Measurements from ENCODE around the gene HSDL2.

The HSDL2 gene

DNA sequence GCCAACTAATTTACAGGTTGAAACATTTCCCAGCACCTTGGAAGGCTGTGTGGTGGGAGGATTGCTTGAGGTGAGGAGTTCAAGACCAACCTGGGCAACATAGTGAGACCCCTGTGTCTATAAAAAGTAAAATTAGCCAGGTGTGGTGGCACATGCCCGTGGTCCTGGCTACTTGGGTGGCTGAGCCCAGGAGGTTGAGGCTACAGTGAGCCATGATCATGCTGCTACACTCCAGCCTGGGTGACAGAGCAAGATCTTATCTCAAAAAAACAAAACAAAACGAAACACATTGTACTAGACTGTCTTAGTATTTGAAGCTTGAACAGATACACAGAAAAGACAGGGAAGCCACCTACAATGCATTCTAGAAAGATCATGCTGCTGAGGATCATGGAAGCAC, 2.8 kb upstream of the HSDL2 start:
- H2BK120ac ChIP-seq (ENCODE audit: low read depth, low read length) = no peak overlapping the region
- H3K27me3 ChIP-seq (ENCODE audit: insufficient read depth, low read length, poor library complexity) = no peaks in the 10 kb centered on the region
- no peak overlapping the region for H3K4me2 ChIP-seq (ENCODE audit: low read length)
- H2BK15ac ChIP-seq (replicated peaks; ENCODE audit: low read depth) = no peak overlapping the region
- H3K56ac ChIP-seq (ENCODE audit: low read length) = no peak overlapping the region
- no CpG with 5 or more reads among the region's 2 CpGs for WGBS (ENCODE audit: extremely low coverage, insufficient coverage, low lambda C conversion rate)
- no peak overlapping the region for H3K23ac ChIP-seq (ENCODE audit: low read length)
- no peak overlapping the region for H3K4me3 ChIP-seq (ENCODE audit: low read length)
- H4K8ac ChIP-seq (ENCODE audit: low read depth, low read length) = no peak overlapping the region
- no peak overlapping the region for H2BK5ac ChIP-seq (ENCODE audit: low read length)
- H3K27ac ChIP-seq (ENCODE audit: low read depth, low read length) = no peak overlapping the region
- H3K18ac ChIP-seq (ENCODE audit: low read length) = no peak overlapping the region
- no peaks in the 10 kb centered on the region for H3K36me3 ChIP-seq (ENCODE audit: control insufficient read depth, insufficient read depth, low read length)
- H3K79me2 ChIP-seq (ENCODE audit: control insufficient read depth, insufficient read depth, low read length) = no peaks in the 10 kb centered on the region
- no peak overlapping the region for H4K5ac ChIP-seq (ENCODE audit: low read length)
- H3K4ac ChIP-seq (ENCODE audit: low read depth, low read length) = no peak overlapping the region
- H2AK5ac ChIP-seq (ENCODE audit: low read length) = no peak overlapping the region
- no peaks in the 10 kb centered on the region for H3K4me1 ChIP-seq (ENCODE audit: control insufficient read depth, low read depth, low read length)
- no peak overlapping the region for H3K9ac ChIP-seq (ENCODE audit: low read length)
- no peak for DNase-seq
- H3K79me1 ChIP-seq (ENCODE audit: low read length) = no peaks in the 10 kb centered on the region

DNA sequence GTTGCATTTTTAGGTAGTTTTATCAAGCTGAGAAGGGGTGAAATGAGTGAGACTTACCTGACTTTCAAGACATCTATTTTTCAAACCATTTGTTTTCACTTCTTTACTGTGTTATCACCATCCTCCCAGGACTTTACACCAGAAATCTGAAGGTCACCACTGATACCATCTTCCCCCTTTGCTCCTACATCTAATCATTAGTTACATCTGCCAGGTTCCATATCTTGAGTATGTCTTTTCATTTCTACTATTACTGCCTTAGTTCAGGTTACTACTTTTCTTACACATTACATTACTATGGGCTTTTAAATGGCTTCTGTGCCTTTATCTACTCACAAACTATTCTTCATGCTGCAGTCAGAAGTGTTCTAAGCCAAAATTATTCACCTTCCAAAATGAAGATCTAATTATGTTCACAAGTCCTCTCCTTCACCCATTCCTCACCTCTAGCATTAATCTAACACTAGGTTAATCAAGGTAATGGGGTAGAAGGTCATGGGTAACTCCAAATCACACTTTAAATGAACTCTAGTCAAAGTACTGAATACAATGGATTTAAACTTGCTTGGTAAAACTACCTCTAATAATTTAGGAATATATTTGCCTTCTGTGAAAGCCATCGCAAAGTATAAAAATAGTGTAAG, 2.1 kb upstream of the HSDL2 start:
- H3K79me2 ChIP-seq (ENCODE audit: control insufficient read depth, insufficient read depth, low read length) = no peaks in the 10 kb centered on the region
- H3K4ac ChIP-seq (ENCODE audit: low read depth, low read length) = no peak overlapping the region
- no peak overlapping the region for H2BK120ac ChIP-seq (ENCODE audit: low read depth, low read length)
- no peak overlapping the region for H3K56ac ChIP-seq (ENCODE audit: low read length)
- no peak overlapping the region for H4K8ac ChIP-seq (ENCODE audit: low read depth, low read length)
- no peaks in the 10 kb centered on the region for H3K4me1 ChIP-seq (ENCODE audit: control insufficient read depth, low read depth, low read length)
- no peak overlapping the region for H3K18ac ChIP-seq (ENCODE audit: low read length)
- no peaks in the 10 kb centered on the region for H3K79me1 ChIP-seq (ENCODE audit: low read length)
- no peaks in the 10 kb centered on the region for H3K36me3 ChIP-seq (ENCODE audit: control insufficient read depth, insufficient read depth, low read length)
- H4K5ac ChIP-seq (ENCODE audit: low read length) = no peak overlapping the region
- H3K9ac ChIP-seq (ENCODE audit: low read length) = no peak overlapping the region
- no peak overlapping the region for H3K27ac ChIP-seq (ENCODE audit: low read depth, low read length)
- H3K4me2 ChIP-seq (ENCODE audit: low read length) = no peak overlapping the region
- no peak overlapping the region for H3K23ac ChIP-seq (ENCODE audit: low read length)
- H2BK15ac ChIP-seq (replicated peaks; ENCODE audit: low read depth) = no peak overlapping the region
- WGBS (ENCODE audit: extremely low coverage, insufficient coverage, low lambda C conversion rate) = no CpG with 5 or more reads among the region's 1 CpG
- H3K4me3 ChIP-seq (ENCODE audit: low read length) = no peak overlapping the region
- H2BK5ac ChIP-seq (ENCODE audit: low read length) = no peak overlapping the region
- no peak for DNase-seq
- H3K27me3 ChIP-seq (ENCODE audit: insufficient read depth, low read length, poor library complexity) = no peaks in the 10 kb centered on the region
- H2AK5ac ChIP-seq (ENCODE audit: low read length) = no peak overlapping the region

DNA sequence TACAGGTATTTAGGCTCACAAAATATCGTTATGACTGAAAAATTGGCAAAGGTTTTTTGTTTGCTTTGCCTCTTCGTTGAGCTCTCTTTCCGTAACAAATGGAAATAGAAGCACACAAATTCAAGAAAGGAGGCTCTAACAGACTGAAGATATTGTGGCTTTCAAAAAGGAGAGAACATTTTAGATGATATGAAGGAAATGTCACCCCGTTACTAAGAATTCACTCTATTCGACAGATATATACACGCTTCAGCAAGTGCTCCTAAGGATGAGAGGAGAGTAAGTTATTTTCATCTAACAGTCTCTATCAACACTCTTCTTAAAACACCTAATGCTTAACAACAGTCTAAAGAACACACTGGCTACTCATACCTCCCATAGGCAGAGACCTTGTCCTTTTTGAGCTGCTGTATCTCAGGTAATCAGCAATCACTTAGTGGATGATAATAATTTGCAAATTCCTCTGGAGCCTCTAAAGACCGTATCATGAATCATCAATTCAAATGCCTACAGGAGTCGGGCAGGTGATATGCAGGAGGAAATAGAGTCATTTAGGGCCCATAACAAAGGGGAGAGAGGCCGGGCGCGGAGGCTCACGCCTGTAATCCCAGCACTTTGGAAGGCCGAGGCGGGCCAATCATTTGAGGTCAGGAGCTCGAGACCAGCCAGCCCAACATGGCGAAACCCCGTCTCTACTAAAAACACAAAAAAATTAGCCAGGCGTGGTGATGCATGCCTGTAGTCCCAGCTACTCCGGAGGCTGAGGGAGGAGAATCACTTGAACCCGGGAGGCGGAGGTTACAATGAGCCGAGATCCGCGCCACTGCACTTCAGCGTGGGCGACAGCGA, 1.4 kb upstream of the HSDL2 start:
- DNase-seq = peak; percentile 75
- Histone ChIP-seq H3K36me3 (ENCODE audit: control insufficient read depth, insufficient read depth, low read length) (no peaks in the 10 kb centered on the region), H4K5ac (ENCODE audit: low read length) (no peak overlapping the region), H4K8ac (ENCODE audit: low read depth, low read length) (no peak overlapping the region), H2BK5ac (ENCODE audit: low read length) (no peak overlapping the region), H3K23ac (ENCODE audit: low read length) (no peak overlapping the region), H2BK15ac (replicated peaks; ENCODE audit: low read depth) (no peak overlapping the region), H2AK5ac (ENCODE audit: low read length) (no peak overlapping the region), H2BK120ac (ENCODE audit: low read depth, low read length) (no peak overlapping the region), H3K4ac (ENCODE audit: low read depth, low read length) (no peak overlapping the region), H3K27me3 (ENCODE audit: insufficient read depth, low read length, poor library complexity) (no peaks in the 10 kb centered on the region), H3K4me2 (ENCODE audit: low read length) (peak overlapping the region; percentile 84), H3K56ac (ENCODE audit: low read length) (peak overlapping the region; percentile 97), H3K4me1 (ENCODE audit: control insufficient read depth, low read depth, low read length) (no peaks in the 10 kb centered on the region), H3K27ac (ENCODE audit: low read depth, low read length) (no peak overlapping the region), H3K18ac (ENCODE audit: low read length) (no peak overlapping the region), H3K4me3 (ENCODE audit: low read length) (no peak overlapping the region), H3K79me2 (ENCODE audit: control insufficient read depth, insufficient read depth, low read length) (no peaks in the 10 kb centered on the region), H3K79me1 (ENCODE audit: low read length) (no peaks in the 10 kb centered on the region), H3K9ac (ENCODE audit: low read length) (peak overlapping the region; percentile 95)
- WGBS (ENCODE audit: extremely low coverage, insufficient coverage, low lambda C conversion rate) = no CpG with 5 or more reads among the region's 27 CpGs

DNA sequence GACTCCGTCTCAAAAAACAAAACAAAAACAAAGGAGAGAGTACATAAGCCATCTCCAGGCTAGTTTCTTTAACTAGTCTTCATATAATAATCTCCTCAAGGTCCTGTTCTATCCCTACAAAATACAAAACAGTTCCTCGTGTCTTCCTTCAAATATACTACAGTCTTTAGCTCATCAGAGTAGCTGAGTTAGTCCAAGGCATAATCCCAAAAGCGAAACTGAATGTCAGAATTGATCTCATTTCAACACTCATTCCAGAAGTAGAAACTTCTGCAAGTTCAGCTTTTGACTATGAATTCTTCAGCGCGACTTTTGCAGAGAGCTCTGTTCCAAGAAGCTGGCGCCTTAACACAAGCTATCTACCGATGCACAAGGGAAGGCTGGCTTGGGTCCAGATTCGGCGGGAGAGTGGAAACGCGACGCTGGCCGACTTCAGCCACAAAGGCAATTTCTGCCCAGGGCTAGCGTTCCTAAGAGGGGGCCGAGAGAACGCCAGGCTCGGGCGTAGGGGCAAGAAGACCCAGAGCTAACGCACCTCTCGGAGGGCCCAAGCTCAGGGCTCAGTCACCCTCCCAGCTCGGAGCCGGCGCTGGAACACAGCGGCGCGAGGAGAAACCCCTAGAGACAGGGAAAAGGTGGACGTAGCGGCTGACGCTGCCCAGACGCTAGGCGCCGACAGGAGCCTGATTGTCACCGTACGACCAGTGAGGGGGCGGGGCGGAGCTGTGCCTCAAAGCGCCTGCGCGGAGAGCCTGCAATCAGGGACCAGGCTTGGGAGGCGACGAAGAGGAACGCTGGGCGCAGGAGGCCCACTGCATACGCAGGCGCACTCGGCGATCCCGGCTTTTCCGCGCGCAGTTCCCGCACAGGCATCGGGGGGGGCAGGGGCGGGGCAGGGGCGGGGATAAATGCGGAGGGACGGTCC, 469 bp upstream of the HSDL2 start:
- Histone ChIP-seq H2BK120ac (ENCODE audit: low read depth, low read length) (no peak overlapping the region), H4K5ac (ENCODE audit: low read length) (no peak overlapping the region), H3K4me2 (ENCODE audit: low read length) (peak overlapping the region; percentile 84), H2BK5ac (ENCODE audit: low read length) (peak overlapping the region; percentile 96), H3K79me2 (ENCODE audit: control insufficient read depth, insufficient read depth, low read length) (no peaks in the 10 kb centered on the region), H2AK5ac (ENCODE audit: low read length) (no peak overlapping the region), H3K4me3 (ENCODE audit: low read length) (peak overlapping the region; percentile 67), H3K56ac (ENCODE audit: low read length) (peak overlapping the region; percentile 97), H3K4me1 (ENCODE audit: control insufficient read depth, low read depth, low read length) (no peaks in the 10 kb centered on the region), H3K9ac (ENCODE audit: low read length) (peak overlapping the region; percentile 95), H3K23ac (ENCODE audit: low read length) (peak overlapping the region; percentile 69), H3K79me1 (ENCODE audit: low read length) (no peaks in the 10 kb centered on the region), H3K18ac (ENCODE audit: low read length) (peak overlapping the region; percentile 3), H4K8ac (ENCODE audit: low read depth, low read length) (no peak overlapping the region), H2BK15ac (replicated peaks; ENCODE audit: low read depth) (no peak overlapping the region), H3K27ac (ENCODE audit: low read depth, low read length) (peak overlapping the region; percentile 74), H3K36me3 (ENCODE audit: control insufficient read depth, insufficient read depth, low read length) (no peaks in the 10 kb centered on the region), H3K27me3 (ENCODE audit: insufficient read depth, low read length, poor library complexity) (no peaks in the 10 kb centered on the region), H3K4ac (ENCODE audit: low read depth, low read length) (peak overlapping the region; percentile 62)
- no CpG with 5 or more reads among the region's 57 CpGs for WGBS (ENCODE audit: extremely low coverage, insufficient coverage, low lambda C conversion rate)
- DNase-seq = peak; percentile 99

DNA sequence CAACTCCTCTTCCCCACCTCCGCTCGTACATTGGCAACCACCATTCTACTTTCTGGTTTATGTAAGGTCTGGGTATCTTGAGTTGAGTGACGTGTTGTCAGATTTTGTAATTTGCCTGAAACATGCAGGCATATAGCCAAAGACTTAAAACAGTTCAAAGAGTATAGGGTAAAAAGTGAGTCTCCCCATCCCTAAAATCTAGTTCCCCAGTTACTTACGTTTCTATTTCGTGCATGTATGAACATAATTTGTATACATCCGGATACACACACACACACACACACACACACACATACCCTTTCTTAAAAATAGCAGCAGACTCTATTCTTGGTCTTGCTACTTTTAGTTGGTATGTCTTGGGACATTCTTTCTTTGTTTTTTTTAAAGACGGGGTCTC, 915 bp downstream of the HSDL2 start:
- Histone ChIP-seq H3K79me1 (ENCODE audit: low read length) (no peaks in the 10 kb centered on the region), H2BK15ac (replicated peaks; ENCODE audit: low read depth) (no peak overlapping the region), H3K23ac (ENCODE audit: low read length) (no peak overlapping the region), H3K18ac (ENCODE audit: low read length) (no peak overlapping the region), H3K27ac (ENCODE audit: low read depth, low read length) (no peak overlapping the region), H3K4me2 (ENCODE audit: low read length) (peak overlapping the region; percentile 39), H3K56ac (ENCODE audit: low read length) (peak overlapping the region; percentile 72), H3K4me1 (ENCODE audit: control insufficient read depth, low read depth, low read length) (no peaks in the 10 kb centered on the region), H4K8ac (ENCODE audit: low read depth, low read length) (no peak overlapping the region), H2BK5ac (ENCODE audit: low read length) (no peak overlapping the region), H3K4ac (ENCODE audit: low read depth, low read length) (no peak overlapping the region), H2BK120ac (ENCODE audit: low read depth, low read length) (no peak overlapping the region), H3K9ac (ENCODE audit: low read length) (peak overlapping the region; percentile 62), H3K27me3 (ENCODE audit: insufficient read depth, low read length, poor library complexity) (no peaks in the 10 kb centered on the region), H3K79me2 (ENCODE audit: control insufficient read depth, insufficient read depth, low read length) (no peaks in the 10 kb centered on the region), H4K5ac (ENCODE audit: low read length) (no peak overlapping the region), H3K4me3 (ENCODE audit: low read length) (no peak overlapping the region), H2AK5ac (ENCODE audit: low read length) (no peak overlapping the region), H3K36me3 (ENCODE audit: control insufficient read depth, insufficient read depth, low read length) (no peaks in the 10 kb centered on the region)
- WGBS (ENCODE audit: extremely low coverage, insufficient coverage, low lambda C conversion rate) = no CpG with 5 or more reads among the region's 7 CpGs
- peak; percentile 9 for DNase-seq
